HG03159 (cell line): ENCODE results near the gene ATG9A.

Source experiments
- ATAC-seq: cut with Tn5 transposase; IDR thresholded peaks from one replicate; pipeline ENCODE4 v1.9.1; 2021; ENCODE audit warnings: mild to moderate bottlenecking, moderate library complexity; ENCODE audit not compliant: unreplicated experiment

The ATG9A gene

DNA sequence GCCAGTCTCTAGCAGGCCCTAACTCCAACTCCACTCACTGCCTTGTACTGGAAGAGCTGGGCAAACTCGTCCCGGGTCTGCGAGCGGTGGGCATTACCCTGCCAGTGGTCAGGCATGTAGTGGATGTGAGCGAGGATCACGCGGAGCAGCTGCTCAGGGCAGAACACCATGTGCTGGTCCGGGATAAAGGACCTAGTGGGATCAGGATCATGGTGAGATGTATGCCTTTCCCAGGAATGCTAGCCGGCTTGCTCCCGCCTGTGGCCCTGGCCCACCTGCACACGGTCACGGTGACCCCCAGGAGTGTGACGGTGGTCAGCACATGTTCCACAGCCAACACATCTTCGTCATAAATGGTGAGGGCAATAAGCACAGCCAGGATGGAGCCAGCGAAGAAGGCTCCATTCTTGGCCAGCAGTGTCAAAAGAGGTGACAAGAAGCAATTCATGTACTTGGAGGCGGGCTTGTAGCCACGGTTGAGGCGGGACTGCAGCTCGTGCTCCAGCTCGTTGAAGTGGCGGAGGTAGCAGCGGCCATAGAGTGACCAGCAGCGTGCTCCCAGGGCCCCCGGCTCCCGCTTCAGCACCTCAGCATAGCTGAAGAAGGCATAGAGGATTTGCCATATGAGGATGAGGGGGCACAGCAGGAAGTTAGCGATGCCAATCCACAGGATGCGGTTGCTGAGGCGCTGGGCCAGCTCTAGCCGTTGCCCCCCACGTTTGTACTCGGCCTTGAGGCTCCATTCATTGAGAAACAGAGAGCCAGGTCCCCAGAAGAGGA is 5.4 kb downstream of the ATG9A start:
- no peak for ATAC-seq

GRCh38 chr2:219221957-219222518 is 7.4 kb downstream of the ATG9A start:
- ATAC-seq = no peak

- ATAC-seq = no peak
Measured at GRCh38 chr2:219220652-219221402, 8.6 kb downstream of the ATG9A start.

GRCh38 chr2:219219784-219220532 is 9.5 kb downstream of the ATG9A start:
- ATAC-seq = no peak

DNA sequence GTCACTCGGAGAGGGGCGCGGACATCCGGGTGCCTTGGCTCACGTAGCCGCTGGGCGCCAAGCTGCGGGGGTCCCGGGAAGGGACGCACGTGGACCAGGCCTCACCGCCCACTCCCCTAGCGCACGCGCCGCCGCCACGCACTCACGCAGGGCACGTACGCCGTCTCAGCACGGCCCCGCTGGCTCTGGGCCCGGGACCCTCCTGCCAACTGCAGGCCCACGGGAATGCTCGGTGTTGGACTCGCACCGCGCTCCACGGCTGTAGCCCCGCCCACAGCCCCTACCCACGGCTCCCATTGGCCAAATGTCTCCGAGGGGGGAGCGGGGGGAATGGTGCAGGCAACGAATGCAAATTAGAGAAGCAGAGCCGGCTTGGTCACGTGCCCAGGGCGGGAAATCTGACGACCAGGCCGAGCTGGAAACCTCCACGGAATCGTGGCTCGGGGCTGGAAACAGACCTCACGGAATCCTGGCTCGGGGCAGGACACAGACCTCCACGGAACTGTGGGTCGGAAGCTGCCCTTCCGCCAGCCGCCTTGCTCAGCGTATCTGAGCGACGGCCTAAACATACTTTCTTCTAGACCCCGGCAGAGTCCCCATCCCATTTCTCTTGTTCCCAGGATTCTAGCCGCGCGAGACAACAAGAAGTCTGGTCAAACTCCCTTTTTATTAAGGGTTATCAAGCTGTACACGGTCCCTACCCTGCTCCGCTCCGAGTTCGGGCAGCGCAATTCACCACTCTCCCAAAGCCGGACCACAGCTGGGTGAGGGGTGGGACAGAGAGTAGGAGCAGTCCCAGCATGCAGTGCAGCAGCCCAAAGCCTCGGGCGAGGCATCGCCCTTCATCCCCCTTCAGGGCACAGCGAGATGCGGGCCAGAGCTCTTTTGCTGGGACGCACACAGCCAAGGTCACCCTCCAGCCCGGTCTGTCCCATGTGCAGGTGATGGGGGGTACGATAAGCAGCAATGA is 10.4 kb downstream of the ATG9A start, which contains the start of gene ABCB6:
Gene ABCB6 (minus strand): TSS at position 227 of the 970 bp plus-strand sequence. CDS start 285 bp downstream, outside the sequence.
- ATAC-seq = peak; percentile 76

DNA sequence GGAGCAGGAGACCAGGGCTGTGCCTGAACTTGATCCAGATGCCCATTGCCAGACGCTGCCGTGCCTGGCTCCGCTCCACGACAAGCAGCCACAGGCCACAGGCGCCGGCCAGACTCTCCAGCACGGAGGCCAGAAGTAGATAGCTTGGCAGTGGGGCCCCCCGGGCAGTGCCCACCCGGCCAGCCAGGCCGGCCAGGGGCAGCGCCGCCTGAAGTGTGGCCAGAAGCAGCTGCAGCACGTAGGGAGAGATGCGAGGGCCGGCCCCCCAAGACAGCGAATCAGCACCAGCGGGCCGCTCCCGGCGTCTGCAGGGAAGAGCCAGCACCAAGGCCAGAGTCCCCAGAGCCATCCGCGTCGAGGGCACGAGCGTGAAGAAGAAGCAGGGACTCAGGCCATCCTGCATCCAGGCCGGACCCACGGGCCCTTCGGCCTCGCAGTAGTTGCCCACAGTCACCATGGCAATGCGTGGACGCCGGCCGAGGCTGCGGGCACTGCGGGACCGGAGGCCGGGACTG is 11.2 kb downstream of the ATG9A start:
- peak; percentile 29 for ATAC-seq

DNA sequence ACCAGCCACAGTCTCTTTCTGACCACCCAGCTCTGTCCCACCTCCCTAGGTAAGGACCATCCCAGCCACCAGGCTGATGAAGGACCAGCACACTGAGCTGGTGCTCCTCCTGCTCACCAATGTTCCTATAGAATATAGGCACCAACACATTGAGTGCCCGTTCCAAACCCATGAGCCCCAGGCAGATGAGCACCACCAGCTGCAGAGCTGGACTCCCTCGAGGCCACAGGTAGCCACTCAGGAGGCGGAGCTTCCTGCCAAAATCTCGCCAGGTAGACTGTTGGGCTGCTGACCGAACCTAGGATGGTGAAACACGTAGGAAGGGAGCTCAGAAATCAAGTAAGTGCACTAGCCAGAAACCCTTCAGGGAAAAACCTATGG is 12.9 kb downstream of the ATG9A start:
- no peak for ATAC-seq

- no peak for ATAC-seq
Measured at GRCh38 chr2:219215871-219216534, 13.4 kb downstream of the ATG9A start.

GRCh38 chr2:219214786-219215185 is 14.7 kb downstream of the ATG9A start:
- ATAC-seq = no peak

DNA sequence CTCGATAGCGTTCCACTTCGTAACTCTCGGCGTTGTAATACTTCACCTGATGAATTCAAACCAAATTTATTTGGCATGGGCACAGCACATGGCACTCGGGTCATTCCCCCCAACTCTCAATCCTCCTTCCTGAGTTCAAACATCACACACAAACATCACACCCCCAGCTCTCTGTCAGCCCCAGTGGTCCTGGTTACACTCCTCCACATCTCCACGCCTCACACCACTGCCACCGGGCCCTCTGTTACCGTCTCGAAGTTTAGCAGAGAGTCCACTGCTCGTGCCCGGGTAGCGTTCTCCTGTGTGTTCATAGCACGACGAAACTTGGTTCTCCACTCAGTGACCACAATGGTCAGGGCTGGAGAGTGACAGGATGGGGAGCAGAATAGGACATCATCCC is 15.3 kb downstream of the ATG9A start:
- no peak for ATAC-seq

DNA sequence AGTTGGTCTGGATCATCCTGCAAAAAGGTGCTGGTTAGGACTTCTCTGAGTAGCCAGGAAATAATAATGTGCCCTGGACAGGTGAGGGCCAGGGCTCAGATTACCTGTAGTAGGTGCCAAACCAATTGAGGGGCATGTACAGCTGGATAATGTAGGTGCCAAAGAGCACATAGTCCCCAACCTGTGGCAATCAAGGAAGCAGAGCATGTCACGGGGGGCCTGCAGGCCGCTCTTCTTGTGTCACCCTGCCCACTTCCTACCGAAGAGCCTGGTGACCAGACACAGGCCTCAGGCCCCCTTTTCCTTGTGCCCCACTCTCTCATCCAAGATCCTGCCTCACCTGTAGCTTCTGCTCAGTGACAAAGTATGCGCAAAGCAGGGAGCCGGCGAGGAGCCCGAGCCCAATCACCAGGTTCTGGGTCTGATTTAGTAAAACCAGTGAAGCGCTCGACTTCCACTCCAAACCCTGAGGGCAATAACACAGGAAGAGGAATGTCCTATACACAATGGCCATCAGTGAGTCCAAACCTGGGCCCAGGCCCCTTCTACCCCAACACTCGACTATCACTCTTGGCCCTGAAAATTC is 15.9 kb downstream of the ATG9A start:
- ATAC-seq = no peak

- no peak for ATAC-seq
Measured at GRCh38 chr2:219213026-219213415, 16.4 kb downstream of the ATG9A start.

DNA sequence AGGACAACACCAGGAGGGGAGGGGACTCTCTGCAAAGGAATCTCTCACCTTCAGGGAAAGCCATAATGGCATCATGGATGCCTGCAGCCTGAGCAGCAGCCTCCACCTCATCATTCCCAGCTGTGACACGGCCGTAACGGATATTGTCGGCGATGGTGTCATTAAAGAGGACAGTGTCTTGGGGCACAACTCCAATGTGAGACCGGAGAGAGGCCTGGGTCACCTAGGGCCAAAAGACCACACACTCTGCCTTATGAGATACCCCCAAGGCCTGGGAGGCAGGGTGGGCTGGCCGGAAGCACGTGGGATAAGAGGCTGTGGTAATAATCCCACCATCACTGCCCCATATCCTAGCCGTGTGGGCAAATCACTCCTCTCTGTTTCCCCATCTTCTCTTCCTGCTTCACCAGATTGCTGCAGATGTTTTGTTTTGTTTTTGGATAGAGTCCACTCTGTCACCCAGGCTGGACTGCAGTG is 18.5 kb downstream of the ATG9A start:
- ATAC-seq = no peak

DNA sequence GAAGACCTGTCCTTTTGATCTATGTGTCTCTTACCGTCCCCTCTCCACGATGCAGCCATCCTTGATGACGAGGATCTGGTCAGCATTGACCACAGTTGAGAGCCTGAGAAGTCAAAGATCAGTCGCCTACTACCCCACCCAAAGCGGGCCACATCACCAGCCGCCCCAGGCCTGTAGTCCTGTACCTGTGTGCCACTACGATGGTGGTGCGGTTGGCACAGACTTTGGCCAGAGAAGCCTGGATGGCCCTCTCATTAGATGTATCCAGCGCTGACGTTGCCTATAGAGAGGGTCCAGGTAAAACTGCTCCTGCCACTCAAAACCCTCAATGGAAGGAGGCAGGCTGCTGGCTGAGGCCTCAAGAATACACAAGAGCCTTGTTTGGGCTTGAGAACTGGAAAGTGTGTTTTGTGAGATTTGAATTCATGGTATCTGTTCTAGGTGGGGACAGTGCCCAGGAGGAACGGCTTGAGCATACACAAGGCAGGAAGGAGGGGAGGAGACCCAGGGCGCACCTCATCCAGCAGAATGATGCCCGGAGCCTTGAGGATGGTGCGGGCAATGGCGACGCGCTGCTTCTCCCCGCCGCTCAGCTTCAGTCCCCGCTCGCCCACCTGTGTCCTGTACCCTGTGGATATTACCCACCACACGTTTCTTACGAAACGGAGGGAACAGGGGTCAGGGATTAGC is 19.1 kb downstream of the ATG9A start:
- ATAC-seq = no peak

DNA sequence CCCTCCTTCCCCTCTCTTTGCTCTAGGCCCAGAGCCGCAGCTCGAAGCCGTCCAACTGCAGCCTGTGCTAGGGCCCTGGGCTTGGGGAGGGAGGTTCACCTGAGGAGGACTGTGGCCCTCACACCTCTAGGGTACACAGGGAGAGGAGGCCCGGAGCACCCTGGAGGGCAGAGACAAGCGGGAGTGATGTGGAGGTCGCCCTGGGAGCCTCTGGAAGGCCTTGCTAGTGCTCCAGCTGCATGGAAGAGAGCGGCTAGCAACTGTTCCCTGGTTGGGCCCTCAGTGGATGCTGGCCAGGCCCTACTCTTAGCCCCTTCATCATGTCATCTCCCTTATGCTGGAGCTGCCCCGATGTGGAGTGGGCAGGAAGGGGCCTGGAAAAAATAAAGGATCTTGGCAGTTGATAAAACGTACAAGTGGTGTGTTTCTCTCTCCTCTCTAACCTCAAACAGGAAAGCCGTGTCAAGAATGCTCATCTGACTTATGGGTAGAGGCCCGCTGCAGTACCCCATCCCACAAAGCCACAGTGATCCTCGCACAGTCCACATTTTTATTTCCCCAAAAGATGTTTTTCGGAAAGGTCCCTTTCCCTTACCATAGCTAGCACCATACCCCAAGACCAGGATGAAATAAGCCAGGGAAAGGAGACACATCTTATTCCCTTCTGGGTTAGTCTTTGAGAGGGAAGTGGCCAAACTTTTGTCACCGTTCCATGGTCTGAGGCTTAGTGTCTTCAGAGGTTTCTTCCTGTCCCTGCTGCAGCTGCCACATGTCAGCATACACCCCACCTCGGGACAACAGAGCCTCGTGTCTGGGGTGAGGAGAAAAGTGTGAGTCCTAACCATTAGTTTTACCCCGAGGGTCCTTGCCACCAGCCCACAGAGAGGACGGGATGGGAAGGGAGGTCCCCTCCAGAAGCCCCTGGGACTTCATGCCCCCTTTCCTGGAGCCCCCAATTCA is 19.9 kb downstream of the ATG9A start:
- no peak for ATAC-seq

- no peak for ATAC-seq
Measured at GRCh38 chr2:219207884-219208740, 21.3 kb downstream of the ATG9A start.
